BE2C (cell line): ENCODE results near the gene CD3E.

Source experiments
- DNase-seq: peaks from one replicate; pipeline ENCODE4 v3.0.0-alpha.2; 2020
- H3K27me3 ChIP-seq: fragments of 250-450 bp; sonication (Bioruptor Pico); 2 replicates; pipeline ENCODE4 v1.5.1; 2020; ENCODE audit warnings: mild to moderate bottlenecking
- H3K36me3 ChIP-seq: fragments of 250-450 bp; sonication (Bioruptor Pico); 2 replicates; pipeline ENCODE4 v1.5.1; 2020; ENCODE audit warnings: mild to moderate bottlenecking
- H3K4me1 ChIP-seq: fragments of 250-450 bp; sonication (Bioruptor Pico); 2 replicates; pipeline ENCODE4 v1.5.1; 2020
- H3K4me3 ChIP-seq: 2 replicates; pipeline ENCODE4 v1.5.1; 2011; ENCODE audit warnings: low read depth, low read length
- H3K9me3 ChIP-seq: fragments of 250-450 bp; sonication (Bioruptor Pico); 2 replicates; pipeline ENCODE4 v1.5.1; 2020
- CTCF ChIP-seq: IDR thresholded peaks from 2 replicates; pipeline ENCODE4 v1.5.1; 2012; ENCODE audit warnings: mild to moderate bottlenecking, low read depth, low read length

Gene CD3E

DNA sequence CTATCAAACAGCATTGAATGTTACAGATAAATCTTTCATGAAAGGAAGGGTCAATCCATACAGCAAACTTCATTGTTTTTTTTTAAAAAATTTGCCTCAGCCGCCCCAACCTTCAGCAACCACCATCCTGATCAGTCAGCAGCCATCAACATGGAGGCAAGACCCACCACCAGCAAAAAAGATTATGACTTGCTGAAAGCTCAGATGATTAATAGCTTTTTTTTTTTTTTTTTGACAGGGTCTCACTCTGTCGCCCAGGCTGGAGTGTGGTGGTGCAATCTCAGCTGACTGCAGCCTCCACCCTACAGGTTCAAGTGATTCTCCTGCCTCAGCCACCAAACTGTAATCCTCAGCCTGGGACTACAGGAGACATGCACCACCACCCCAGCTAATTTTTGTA is 18.0 kb upstream of the CD3E start:
- H3K36me3 ChIP-seq, result no peaks in the 10 kb centered on the region
- no peak overlapping the region for H3K4me3 ChIP-seq
- peaks cover 3% of the 10 kb centered on the region for H3K27me3 ChIP-seq
- no peak for TF ChIP-seq CTCF
- no peak for DNase-seq
- H3K9me3 ChIP-seq, result no peaks in the 10 kb centered on the region
- no peaks in the 10 kb centered on the region for H3K4me1 ChIP-seq

GRCh38 chr11:118287006-118287405 is 17.5 kb upstream of the CD3E start:
- Histone ChIP-seq H3K4me1 (no peaks in the 10 kb centered on the region), H3K36me3 (no peaks in the 10 kb centered on the region), H3K4me3 (no peak overlapping the region), H3K27me3 (peaks cover 3% of the 10 kb centered on the region), H3K9me3 (no peaks in the 10 kb centered on the region)
- TF ChIP-seq CTCF, result no peak
- DNase-seq, result no peak

- H3K9me3 ChIP-seq, result no peaks in the 10 kb centered on the region
- H3K4me1 ChIP-seq, result no peaks in the 10 kb centered on the region
- no peak for DNase-seq
- peaks cover 3% of the 10 kb centered on the region for H3K27me3 ChIP-seq
- no peak overlapping the region for H3K4me3 ChIP-seq
- TF ChIP-seq CTCF, result no peak
- H3K36me3 ChIP-seq, result no peaks in the 10 kb centered on the region
These were observed 15.1 kb upstream of the CD3E start for GRCh38 chr11:118289401-118289800.

DNA sequence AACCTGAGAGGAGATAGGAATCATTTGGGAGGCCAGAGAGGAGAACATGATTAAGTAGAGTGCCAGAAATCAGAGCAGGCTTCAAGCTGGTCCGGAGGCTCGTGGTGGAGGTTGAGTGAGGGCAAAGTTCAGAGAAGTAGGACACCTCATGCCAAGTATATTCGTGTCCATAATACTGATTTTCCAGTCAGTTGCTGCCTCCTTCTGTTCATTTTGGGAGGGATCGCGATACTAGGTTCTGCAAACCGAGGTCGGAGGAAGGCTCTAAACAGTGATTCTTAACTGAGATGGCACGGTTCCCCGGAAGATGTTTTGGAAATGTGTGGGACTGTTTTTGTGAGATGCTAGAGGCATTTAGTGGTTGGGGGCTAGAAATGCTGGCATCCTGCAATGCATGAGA is 13.6 kb upstream of the CD3E start:
- Histone ChIP-seq H3K27me3 (no peaks in the 10 kb centered on the region; the same call in none of the 2 replicates), H3K4me3 (no peak overlapping the region), H3K4me1 (no peaks in the 10 kb centered on the region), H3K36me3 (no peaks in the 10 kb centered on the region), H3K9me3 (no peaks in the 10 kb centered on the region)
- 0 out of 2 replicates have a peak, but pooled peaks have one; percentile 6 for TF ChIP-seq CTCF
- DNase-seq, result no peak

- Histone ChIP-seq H3K4me1 (no peaks in the 10 kb centered on the region), H3K36me3 (no peaks in the 10 kb centered on the region), H3K9me3 (no peaks in the 10 kb centered on the region), H3K27me3 (no peaks in the 10 kb centered on the region; the same call in none of the 2 replicates), H3K4me3 (no peak overlapping the region)
- TF ChIP-seq CTCF, result no peak
- no peak for DNase-seq
These were observed 12.9 kb upstream of the CD3E start for GRCh38 chr11:118291477-118292135.

GRCh38 chr11:118294053-118294452 is 10.5 kb upstream of the CD3E start:
- TF ChIP-seq CTCF, result no peak
- Histone ChIP-seq H3K4me1 (no peaks in the 10 kb centered on the region), H3K27me3 (no peaks in the 10 kb centered on the region; the same call in 1 of the 2 replicates), H3K9me3 (no peaks in the 10 kb centered on the region), H3K36me3 (no peaks in the 10 kb centered on the region), H3K4me3 (no peak overlapping the region)
- no peak for DNase-seq
